ENCODE data around the gene LYPD6.

- TF ChIP-seq CTCF (IDR thresholded peaks at IDR 0.05): no peak
- TF ChIP-seq POLR2A (IDR thresholded peaks at IDR 0.05): no peak
- TF ChIP-seq POLR2AphosphoS5 (IDR thresholded peaks at IDR 0.05): no peak
These were observed 133.1 kb downstream of the LYPD6 start for GRCh38 chr2:149463328-149464002.

All from gastroesophageal sphincter (tissue), 3 donors.